ENCODE data around the gene ST6GAL1. TPM values are rescaled to one million over a fixed set of nuclear protein-coding genes. Genes with fewer than 3 reads are reported as not detected.

ST6GAL1 gene
- total and polyA plus RNA-seq, 2 of the 13 experiments (the other 11 are each of a cell fraction or from before 2014, with no cell fraction given) = 79.9 to 164 TPM

- TF ChIP-seq AGO2 (optimal IDR thresholded peaks at IDR 0.05; ENCODE audit: low read depth, low read length) = no peak
- no peak for TF ChIP-seq ZBTB46 (CRISPR knock-in tag; IDR thresholded peaks at IDR 0.05; ENCODE audit: borderline replicate concordance)
- no peak for TF ChIP-seq ZNF816 (CRISPR knock-in tag; IDR thresholded peaks at IDR 0.05; ENCODE audit: borderline replicate concordance)
- TF ChIP-seq TFE3 (CRISPR knock-in tag; IDR thresholded peaks at IDR 0.05) = no peak
- TF ChIP-seq ZNF570 (CRISPR knock-in tag; IDR thresholded peaks at IDR 0.05; ENCODE audit: borderline replicate concordance) = no peak
- TF ChIP-seq MTA3 (CRISPR knock-in tag; IDR thresholded peaks at IDR 0.05) = no peak
- no peak for TF ChIP-seq ADNP (CRISPR knock-in tag; IDR thresholded peaks at IDR 0.05)
- TF ChIP-seq SKIL (CRISPR knock-in tag; IDR thresholded peaks at IDR 0.05; ENCODE audit: borderline replicate concordance) = no peak
- no peak for TF ChIP-seq ZNF260 (CRISPR knock-in tag; IDR thresholded peaks at IDR 0.05; ENCODE audit: borderline replicate concordance, low read depth)
- TF ChIP-seq HBP1 (CRISPR knock-in tag; IDR thresholded peaks at IDR 0.05; ENCODE audit: low read depth) = no peak
- no peak for TF ChIP-seq KIAA2018 (CRISPR knock-in tag; IDR thresholded peaks at IDR 0.05; ENCODE audit: borderline replicate concordance)
These were observed 82.9 kb downstream of the ST6GAL1 start (continued) for GRCh38 chr3:187013159-187013716.

Measured in HepG2 (cell line).